GM21367 (cell line): ENCODE results near the gene SKIC8.
"Not testable (repeated sequence)": the region's sequence is repeated elsewhere in the genome, so short reads cannot be mapped to it uniquely, and the experiment has no call there.

ENCODE experiments used
- ATAC-seq: cut with Tn5 transposase; IDR thresholded peaks from one replicate; pipeline ENCODE4 v1.9.1; 2021; ENCODE audit not compliant: unreplicated experiment

The SKIC8 gene

DNA sequence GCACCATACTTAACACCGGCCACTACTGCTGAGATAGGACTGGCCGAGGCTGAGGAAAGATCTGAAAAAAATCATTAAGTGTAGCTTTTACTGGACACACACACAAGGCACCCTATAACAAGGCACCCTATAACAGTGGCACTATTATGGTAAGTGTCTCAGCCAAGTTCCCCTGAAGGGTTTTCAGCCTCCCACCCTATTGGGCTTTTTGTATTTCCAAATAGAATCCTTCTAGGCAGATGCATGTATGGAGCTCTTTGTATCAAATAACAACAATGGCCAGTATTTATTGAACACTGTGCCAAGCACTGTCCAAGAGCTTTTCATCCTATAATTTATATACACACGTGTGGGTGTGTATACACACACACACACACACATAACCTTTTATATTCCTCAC is 41.7 kb downstream of the SKIC8 start:
- ATAC-seq = no peak

GRCh38 chr15:78256044-78256437 is 43.4 kb downstream of the SKIC8 start:
- ATAC-seq = no peak

DNA sequence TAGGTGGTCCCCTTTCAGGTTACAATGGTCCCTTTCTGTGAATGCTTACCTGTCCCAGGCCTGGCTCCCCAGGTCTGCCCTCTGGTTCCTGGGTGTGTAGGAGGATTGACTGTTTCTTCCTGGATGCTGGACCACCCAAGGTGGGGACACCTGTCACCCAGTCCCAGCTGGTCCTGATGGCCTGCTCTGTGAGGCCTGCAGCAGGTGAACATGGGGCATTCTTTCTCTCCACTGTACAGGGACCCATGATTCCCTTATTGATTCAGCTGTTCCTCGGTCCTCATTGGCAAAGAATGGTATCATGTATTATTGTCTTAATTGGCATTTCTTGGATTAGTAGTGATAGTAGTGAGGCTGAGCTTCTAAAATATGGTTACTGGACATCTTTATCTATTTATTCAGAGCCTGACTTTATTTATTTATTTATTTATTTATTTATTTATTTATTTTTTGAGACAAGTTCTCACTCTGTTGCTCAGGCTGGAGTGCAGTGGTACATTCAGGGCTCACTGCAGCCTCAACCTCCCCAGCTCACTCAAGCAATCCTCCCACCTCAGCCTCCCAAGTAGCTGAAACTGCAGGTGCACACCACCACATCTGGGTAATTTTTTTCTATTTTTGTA is 43.9 kb downstream of the SKIC8 start:
- ATAC-seq = no peak

DNA sequence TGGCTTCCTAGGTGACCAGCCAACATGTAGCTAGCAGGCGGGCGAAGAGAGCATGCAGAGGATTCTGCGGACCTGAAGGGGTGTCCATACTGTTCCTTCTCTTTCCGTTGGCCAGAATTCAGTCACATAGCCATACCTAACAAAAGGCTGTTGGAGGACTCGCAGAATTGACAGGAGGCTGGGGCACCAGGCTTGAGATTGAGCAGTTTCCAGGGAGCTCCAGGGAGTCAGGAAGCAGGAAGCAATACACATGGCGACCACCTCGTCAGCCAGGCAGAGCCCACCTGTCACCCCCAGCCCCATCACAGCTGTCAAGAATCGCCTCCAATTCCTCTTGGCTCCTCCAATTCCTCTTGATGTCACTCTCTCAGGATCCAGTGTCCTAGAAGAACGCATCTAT is 48.3 kb downstream of the SKIC8 start:
- no peak for ATAC-seq

DNA sequence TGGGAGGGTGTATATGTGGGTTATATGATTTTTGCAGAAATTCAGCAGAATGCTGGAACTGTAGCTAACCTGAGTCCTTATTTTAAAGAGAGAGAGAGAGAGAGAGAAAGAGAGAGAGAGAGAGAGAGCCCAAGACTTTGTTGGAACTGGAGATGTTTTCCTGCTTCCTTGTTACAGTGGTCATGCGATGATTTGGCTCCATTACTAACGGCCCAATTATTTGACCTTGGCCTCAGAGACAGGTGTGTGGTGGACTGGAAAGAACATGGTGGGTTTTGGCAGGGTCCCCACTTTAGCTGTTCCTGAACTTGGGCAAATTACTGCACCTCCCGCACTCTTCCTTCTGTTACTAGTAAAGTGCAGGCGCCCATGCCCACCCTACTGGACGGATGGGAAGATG is 50.3 kb downstream of the SKIC8 start:
- no peak for ATAC-seq

GRCh38 chr15:78247911-78248310 is 51.5 kb downstream of the SKIC8 start:
- no peak for ATAC-seq

DNA sequence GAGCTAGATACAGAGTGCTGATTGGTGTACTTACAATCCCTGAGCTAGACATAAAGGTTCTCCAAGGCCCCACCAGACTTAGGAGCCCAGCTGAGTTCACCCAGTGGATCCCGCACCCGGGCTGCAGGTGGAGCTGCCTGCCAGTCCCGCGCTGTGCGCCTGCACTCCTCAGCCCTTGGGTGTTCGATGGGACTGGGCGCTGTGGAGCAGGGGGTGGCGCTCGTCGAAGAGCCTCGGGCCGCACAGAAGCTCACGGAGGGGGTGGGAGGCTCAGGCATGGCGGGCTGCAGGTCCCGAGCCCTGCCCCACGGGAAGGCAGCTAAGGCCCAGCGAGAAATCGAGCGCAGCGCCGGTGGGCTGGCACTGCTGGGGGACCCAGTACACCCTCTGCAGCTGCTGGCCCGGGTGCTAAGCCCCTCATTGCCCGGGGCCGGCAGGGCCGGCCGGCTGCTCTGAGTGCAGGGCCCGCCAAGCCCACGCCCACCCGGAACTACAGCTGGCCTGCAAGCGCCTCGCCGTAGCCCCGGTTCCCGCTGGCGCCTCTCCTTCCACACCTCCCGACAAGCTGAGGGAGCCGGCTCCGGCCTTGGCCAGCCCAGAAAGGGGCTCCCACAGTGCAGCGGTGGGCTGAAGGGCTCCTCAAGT is 53.3 kb downstream of the SKIC8 start:
- ATAC-seq = not testable (repeated sequence)

GRCh38 chr15:78245392-78245791 is 54.0 kb downstream of the SKIC8 start:
- not testable (repeated sequence) for ATAC-seq

- ATAC-seq = no peak
These were observed 54.5 kb downstream of the SKIC8 start for GRCh38 chr15:78244893-78245292.

GRCh38 chr15:78244101-78244500 is 55.3 kb downstream of the SKIC8 start:
- no peak for ATAC-seq

- ATAC-seq = no peak
These were observed 55.9 kb downstream of the SKIC8 start for GRCh38 chr15:78243491-78243941.

DNA sequence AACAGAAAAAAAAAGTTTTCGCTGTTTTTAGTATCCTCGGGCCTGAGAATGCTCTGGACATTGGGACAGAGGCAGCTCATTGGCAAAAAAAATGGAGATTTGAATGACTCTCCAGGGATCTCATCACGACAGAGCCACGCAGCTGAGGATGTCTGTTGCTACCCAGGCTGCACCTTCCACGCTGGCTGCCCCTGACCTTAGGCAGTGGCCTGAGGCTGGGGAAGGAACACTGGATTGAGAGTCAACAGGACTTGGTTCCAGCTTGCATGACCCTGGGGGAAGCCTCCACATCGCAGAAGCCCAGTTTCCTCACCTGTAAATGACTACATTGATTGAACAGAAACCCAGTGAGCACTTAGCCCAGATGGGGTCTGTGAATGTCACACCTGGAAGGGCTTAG is 56.4 kb downstream of the SKIC8 start:
- no peak for ATAC-seq

DNA sequence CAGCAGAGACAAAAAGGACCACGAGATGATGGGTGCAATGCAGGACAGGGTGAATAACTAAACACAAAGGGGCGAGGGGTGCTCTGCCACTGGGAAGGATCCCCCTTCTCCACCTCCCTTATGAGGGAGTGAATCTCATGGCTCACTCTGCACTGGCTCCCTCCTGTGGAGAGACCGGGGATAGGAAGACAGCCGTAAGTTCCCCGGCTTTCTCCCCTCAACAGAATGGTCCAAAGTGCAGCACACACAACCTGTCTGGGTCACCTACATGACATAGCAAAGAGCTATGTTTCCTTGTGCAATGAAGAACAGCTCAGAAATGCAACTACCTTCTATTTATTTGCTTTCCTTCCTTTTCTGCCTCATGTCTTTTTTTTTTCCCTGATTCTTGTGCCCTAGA is 57.3 kb downstream of the SKIC8 start:
- no peak for ATAC-seq

GRCh38 chr15:78241017-78241416 is 58.4 kb downstream of the SKIC8 start:
- ATAC-seq = no peak

DNA sequence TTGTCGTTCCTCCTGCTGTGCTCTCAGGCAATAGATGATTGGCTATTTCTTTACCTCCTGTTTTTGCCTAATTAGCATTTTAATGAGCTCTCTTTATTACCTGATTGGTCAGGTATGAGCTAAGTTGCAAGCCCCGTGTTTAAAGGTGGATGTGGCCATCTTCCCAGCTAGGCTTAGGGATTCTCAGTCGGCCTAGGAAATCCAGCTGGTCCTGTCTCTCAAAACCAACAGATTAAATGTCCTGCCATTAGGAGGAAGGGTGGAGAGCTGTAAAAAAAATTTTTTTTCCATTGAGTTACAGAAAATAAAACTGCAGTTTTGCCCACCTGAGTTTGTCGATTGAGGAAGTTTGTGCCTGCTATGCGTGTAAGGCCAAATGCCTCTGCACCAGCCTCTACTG is 59.6 kb downstream of the SKIC8 start:
- ATAC-seq = no peak

DNA sequence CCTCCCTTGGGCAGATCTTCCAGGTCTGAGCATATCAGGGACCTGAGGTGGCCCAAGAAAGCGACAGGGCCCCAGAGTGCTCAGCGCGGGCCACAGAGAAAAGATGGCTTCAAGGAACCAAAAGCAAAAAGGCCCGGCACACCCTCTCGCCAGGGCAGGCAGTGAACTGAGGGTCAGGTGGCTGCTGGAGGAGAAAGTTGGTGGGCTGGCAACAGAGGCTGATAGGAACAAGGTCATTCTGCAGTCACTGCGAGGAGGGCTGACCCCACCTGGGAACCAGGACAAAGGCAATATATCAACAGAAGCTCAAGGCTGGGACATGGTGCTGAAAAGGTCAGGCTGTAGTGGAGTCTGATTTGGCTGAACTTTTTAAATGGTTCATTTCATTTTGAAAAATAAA is 62.3 kb downstream of the SKIC8 start:
- ATAC-seq = no peak

DNA sequence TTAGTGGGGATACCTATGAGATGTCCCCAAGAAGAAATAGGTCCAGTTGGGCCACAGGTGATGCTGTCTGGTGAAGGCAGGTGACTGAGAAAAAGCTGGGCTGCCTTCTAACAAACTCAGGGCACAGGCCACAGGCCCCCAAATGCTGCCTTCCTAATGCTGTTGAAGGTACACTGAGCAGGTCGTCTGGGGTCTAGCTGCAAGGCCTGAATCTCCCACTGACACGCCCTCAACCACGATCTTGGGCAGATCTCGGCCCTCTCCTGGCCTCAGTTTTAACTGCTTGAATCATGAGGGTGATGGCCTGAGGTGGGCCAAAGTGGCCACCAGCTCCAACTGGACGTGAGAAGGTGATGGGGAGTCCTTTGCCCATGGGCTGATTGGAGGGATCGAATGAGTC is 62.9 kb downstream of the SKIC8 start:
- no peak for ATAC-seq

GRCh38 chr15:78234515-78235040 is 64.8 kb downstream of the SKIC8 start, which contains the start of gene ACSBG1:
Gene ACSBG1 (minus strand): TSS chr15:78234565. CDS start chr15:78234501, 64 bp downstream.
- ATAC-seq = no peak

DNA sequence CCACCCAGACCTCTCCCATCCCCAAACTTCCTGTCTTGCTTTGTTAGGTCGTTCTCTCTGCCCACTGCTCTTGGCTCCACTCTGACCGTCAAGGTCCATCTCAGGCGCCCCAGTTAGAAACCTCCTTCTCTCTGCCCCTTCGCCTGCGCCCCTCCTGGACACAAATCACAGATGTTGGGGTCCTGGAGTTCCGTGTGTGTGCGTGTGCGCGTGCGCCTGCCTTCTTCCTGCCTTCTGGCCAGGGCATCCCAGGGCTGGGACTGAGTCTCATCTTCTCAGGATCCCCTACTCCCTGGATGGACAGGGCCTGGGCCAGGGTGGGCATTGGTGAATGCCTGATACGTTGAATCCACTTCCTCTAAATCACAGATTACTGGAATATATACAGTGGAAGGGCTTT is 65.9 kb downstream of the SKIC8 start:
- ATAC-seq = no peak
